ENCODE data around the gene STK40. TPM values are rescaled to one million over a fixed set of nuclear protein-coding genes. Genes with fewer than 3 reads are reported as not detected.

STK40 gene
- total RNA-seq, 2 experiments from 2014 or later, result 39.6 to 40.6 TPM

DNA sequence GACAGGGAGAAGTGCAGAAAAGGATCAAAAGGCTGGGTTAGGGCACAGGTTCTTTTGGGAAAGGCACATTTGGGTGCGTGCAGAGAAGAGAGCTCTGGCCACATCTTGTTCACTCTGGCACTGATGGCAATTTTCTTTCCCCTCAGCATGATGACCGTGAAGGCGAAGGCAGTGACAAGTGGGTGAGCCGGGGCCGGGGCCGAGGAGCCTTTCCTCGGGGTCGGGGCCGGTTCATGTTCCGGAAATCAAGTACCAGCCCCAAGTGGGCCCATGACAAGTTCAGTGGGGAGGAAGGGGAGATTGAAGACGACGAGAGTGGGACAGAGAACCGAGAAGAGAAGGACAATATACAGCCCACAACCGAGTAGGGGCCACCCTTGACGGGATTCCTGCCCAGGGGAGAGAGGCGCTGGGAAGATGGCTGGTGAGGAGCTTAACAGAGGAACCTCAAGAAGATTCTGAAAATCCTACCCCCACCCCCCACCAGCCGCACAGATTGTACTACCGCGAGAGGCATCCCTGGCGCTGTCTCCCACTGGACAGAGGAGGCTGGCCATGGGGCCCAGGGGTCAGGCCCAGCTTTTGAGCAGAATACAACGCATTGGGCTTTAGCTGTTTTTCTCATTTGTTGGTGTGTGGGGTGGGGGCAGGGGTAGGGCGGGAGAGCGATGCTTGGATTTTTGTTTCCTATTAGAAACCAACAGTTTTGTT lies 81.9 kb downstream of the STK40 start:
- H3K9me3 Mint-ChIP-seq, result no peaks in the 10 kb centered on the region
- no peak for DNase-seq
- CTCF ChIA-PET, result interaction anchor here (1.1 to 1.7 kb wide), 3 partner anchors 10 to 154 kb away, joined by 3 to 5 read pairs (median 3); partner anchors contain the start of gene TRAPPC3
- peaks cover 76% of the 10 kb centered on the region for H3K4me1 Mint-ChIP-seq (ENCODE audit: low read depth)
- no peak overlapping the region for H3K4me3 Mint-ChIP-seq
- H3K36me3 Mint-ChIP-seq (ENCODE audit: low read depth), result peaks cover 24% of the 10 kb centered on the region
- H3K27me3 Mint-ChIP-seq (ENCODE audit: low read depth), result no peaks in the 10 kb centered on the region
- peak overlapping the region; percentile 68 for H3K27ac Mint-ChIP-seq
- intact Hi-C loops (cut with micrococcal nuclease), result no loop called here

DNA sequence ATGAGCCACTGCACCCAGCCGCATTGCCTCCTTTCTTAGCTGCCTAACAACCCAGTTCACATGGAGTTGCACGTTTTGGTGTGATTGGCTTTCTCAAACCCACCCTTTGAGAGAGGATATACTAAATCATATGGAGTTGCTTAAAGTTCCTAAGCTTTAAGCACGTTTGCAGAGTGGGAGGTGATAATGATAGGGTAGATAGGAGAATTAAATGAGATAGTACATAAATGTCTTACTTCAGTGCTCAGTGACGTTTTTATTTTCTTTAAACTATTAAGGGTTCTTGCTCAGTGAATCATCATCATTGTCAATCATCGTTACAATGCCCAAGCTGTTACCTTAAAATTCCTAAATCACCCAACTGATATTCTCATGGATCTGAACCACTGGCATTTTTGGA lies 82.5 kb downstream of the STK40 start:
- intact Hi-C loops (cut with micrococcal nuclease), result no loop called here
- Mint-ChIP-seq H3K36me3 (ENCODE audit: low read depth) (peaks cover 24% of the 10 kb centered on the region), H3K4me1 (ENCODE audit: low read depth) (peaks cover 78% of the 10 kb centered on the region), H3K27ac (peak overlapping the region; percentile 68), H3K9me3 (no peaks in the 10 kb centered on the region), H3K27me3 (ENCODE audit: low read depth) (no peaks in the 10 kb centered on the region), H3K4me3 (no peak overlapping the region)
- CTCF ChIA-PET, result interaction anchor here (1.1 to 1.7 kb wide), 3 partner anchors 10 to 154 kb away, joined by 3 to 5 read pairs (median 3); partner anchors contain the start of gene TRAPPC3
- no peak for DNase-seq

DNA sequence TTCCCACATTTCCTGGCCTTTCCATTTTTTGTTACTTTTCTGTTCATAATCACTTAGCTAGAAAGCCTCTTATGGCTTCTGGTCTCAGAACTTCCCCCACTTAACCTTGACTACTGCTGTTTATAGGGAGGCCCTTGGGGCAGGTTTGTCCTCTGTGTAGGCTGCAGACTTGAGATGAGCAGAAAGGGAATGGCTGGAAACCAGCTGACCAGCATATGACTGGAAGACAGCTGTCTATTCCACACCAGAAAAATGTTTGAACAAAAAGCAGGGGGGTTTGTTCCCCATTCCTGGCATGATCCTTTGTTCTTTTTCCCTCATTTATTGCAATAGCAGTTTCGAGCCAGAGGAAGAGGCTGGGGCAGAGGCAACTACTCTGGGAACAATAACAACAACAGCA lies 84.5 kb downstream of the STK40 start:
- Mint-ChIP-seq H3K4me3 (no peak overlapping the region), H3K27ac (peak overlapping the region; percentile 77), H3K9me3 (no peaks in the 10 kb centered on the region), H3K27me3 (ENCODE audit: low read depth) (no peaks in the 10 kb centered on the region), H3K36me3 (ENCODE audit: low read depth) (peaks cover 26% of the 10 kb centered on the region), H3K4me1 (ENCODE audit: low read depth) (peaks cover 70% of the 10 kb centered on the region)
- CTCF ChIA-PET, result interaction anchor here (0.5 to 2.8 kb wide), 6 partner anchors 16 to 167 kb away, joined by 3 to 15 read pairs (median 7); partner anchors contain the start of gene TRAPPC3
- intact Hi-C loops (cut with micrococcal nuclease), result loop anchor here (2.0 kb wide), 1 partner anchor 86 kb away; no protein-coding TSS in a partner anchor
- no peak for DNase-seq

DNA sequence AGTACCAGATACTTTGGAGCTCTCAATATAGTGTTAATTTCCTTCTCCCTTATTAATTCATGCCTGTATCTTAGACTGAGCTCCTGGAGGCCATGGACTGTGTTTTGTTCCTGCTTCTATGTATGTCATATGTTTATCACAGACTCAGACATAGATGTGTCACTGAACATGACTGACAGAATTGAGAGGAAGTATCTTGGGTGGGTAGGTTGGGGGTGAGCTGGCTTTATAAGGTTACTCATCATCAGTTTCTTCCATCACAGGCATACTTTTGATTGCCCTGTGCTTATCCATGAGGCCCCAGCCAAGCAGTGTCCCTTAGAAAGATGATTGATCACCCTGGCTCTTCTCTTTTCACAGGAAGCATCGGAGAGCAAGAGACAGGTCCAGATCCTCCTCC lies 85.2 kb downstream of the STK40 start:
- intact Hi-C loops (cut with micrococcal nuclease), result loop anchor here (1.0 to 2.0 kb wide), 5 partner anchors 69 to 1178 kb away; partner anchors contain the start of genes THRAP3 and TRAPPC3
- Mint-ChIP-seq H3K27ac (peak overlapping the region; percentile 77), H3K9me3 (no peaks in the 10 kb centered on the region), H3K4me3 (no peak overlapping the region), H3K36me3 (ENCODE audit: low read depth) (peaks cover 29% of the 10 kb centered on the region), H3K27me3 (ENCODE audit: low read depth) (no peaks in the 10 kb centered on the region), H3K4me1 (ENCODE audit: low read depth) (peaks cover 64% of the 10 kb centered on the region)
- CTCF ChIA-PET, result interaction anchor here (0.6 to 2.8 kb wide), 21 partner anchors 9 to 252 kb away, joined by 3 to 15 read pairs (median 4); partner anchors contain the start of gene TRAPPC3
- peak; percentile 39 for DNase-seq

DNA sequence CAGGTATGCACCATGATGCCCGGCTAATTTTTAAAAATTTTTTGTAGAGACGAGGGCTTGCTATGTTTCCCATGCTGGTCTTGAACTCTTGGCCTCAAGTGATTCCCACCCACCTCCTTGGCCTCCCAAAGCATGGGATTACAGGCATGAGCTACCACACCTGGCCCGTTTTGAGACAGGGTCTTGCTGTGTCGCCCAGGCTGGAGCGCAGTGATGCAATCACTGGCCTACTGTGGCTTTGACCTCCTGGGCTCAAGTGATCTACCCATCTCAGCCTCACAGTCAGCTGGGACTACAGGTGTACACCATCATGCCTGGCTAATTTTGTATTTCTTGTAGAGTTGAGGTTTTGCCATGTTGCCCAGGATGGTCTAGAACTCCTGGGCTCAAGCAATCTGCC lies 87.1 kb downstream of the STK40 start:
- no peaks in the 10 kb centered on the region for H3K27me3 Mint-ChIP-seq (ENCODE audit: low read depth)
- H3K4me1 Mint-ChIP-seq (ENCODE audit: low read depth), result peaks cover 46% of the 10 kb centered on the region
- H3K9me3 Mint-ChIP-seq, result no peaks in the 10 kb centered on the region
- DNase-seq, result no peak
- H3K36me3 Mint-ChIP-seq (ENCODE audit: low read depth), result peaks cover 34% of the 10 kb centered on the region
- intact Hi-C loops (cut with micrococcal nuclease), result no loop called here
- peak overlapping the region; percentile 72 for H3K27ac Mint-ChIP-seq
- H3K4me3 Mint-ChIP-seq, result no peak overlapping the region
- CTCF ChIA-PET, result interaction anchor here (0.6 to 2.8 kb wide), 4 partner anchors 13 to 149 kb away, joined by 3 to 11 read pairs (median 6); partner anchors contain the start of gene TRAPPC3

DNA sequence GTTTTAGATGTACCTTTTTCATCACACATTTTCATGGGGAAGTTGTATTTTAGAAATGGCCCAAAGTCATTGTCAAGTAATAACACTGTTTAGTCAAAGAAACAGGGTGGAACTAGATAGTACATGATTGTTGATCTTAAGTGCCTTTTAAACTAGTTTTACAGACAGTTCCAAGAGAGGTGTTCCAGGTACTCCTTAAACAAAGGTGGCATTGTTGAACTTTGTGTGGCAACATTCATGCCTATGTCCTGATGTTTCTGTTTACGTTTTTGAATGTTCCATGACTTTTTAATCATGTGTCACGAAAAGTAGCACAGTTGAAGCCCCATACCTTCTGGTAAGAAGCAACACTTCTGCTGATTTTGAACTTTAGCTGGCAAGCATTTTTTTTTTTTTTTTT lies 88.7 kb downstream of the STK40 start:
- no peak for DNase-seq
- Mint-ChIP-seq H3K9me3 (no peaks in the 10 kb centered on the region), H3K27ac (no peak overlapping the region), H3K4me3 (no peak overlapping the region), H3K27me3 (ENCODE audit: low read depth) (no peaks in the 10 kb centered on the region), H3K4me1 (ENCODE audit: low read depth) (peaks cover 32% of the 10 kb centered on the region), H3K36me3 (ENCODE audit: low read depth) (peaks cover 38% of the 10 kb centered on the region)
- intact Hi-C loops (cut with micrococcal nuclease), result no loop called here
- CTCF ChIA-PET, result interaction anchor here (1.3 to 1.5 kb wide), 2 partner anchors 11 to 14 kb away, joined by 5 to 11 read pairs; no protein-coding TSS in a partner anchor

DNA sequence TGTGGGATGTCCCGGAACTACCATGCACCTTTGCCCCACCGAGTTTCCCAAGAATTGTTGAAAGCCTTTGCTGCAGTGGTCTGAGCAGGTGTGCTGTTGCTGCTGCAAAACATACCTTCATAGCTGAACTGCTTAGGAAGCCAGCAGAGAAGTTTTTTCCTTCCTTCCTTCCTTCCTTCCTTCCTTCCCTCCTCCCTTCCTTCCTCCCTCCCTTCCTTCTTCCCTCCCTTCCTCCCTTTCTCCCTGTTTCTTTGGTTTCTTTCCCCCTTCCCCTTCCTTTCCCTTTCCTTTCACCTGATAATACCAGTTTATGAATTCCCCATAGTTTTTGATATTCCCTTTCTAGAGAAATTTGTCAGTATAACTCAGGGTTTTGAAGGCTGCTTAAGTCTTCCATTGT lies 90.3 kb downstream of the STK40 start:
- Mint-ChIP-seq H3K9me3 (no peaks in the 10 kb centered on the region), H3K27me3 (ENCODE audit: low read depth) (no peaks in the 10 kb centered on the region), H3K4me1 (ENCODE audit: low read depth) (peaks cover 17% of the 10 kb centered on the region), H3K27ac (no peak overlapping the region), H3K36me3 (ENCODE audit: low read depth) (peaks cover 33% of the 10 kb centered on the region), H3K4me3 (no peak overlapping the region)
- CTCF ChIA-PET, result interaction anchor here (0.9 to 2.9 kb wide), 3 partner anchors 8 to 12 kb away, joined by 4 to 8 read pairs (median 5); no protein-coding TSS in a partner anchor
- intact Hi-C loops (cut with micrococcal nuclease), result no loop called here
- DNase-seq, result no peak

Other genes starting within 250 kb of the STK40 start
- gene TRAPPC3, start 236.4 kb downstream of the STK40 start, total RNA-seq, result 10 to 100 TPM; 35.9 to 37.6 TPM
- 100 to 1,000 TPM; 106 TPM for gene MAP7D1, start 229.8 kb downstream of the STK40 start, total RNA-seq
- 100 to 1,000 TPM; 128 to 133 TPM for gene THRAP3, start 161.5 kb downstream of the STK40 start, total RNA-seq
- 1 to 10 TPM; 2.3 to 2.7 TPM for gene SH3D21, start 79.6 kb downstream of the STK40 start, total RNA-seq
- 1 to 10 TPM; 1.9 to 2.1 TPM for gene EVA1B, start 62.3 kb downstream of the STK40 start, total RNA-seq
- 10 to 100 TPM; 33.5 to 36.5 TPM for gene LSM10, start 12.0 kb upstream of the STK40 start, total RNA-seq
- 1 to 10 TPM; 2.2 to 2.6 TPM for gene OSCP1, start 64.5 kb upstream of the STK40 start, total RNA-seq
- 100 to 1,000 TPM; 122 to 141 TPM for gene MRPS15, start 78.5 kb upstream of the STK40 start, total RNA-seq
- under 1 TPM; 0.19 to 0.25 TPM for gene CSF3R, start 97.0 kb upstream of the STK40 start, total RNA-seq